NCI-H2171 treated with DMSO at 0.1 percent for 48 hours (cell line): ENCODE data around the gene SIK3.
"Not testable (repeated sequence)": the region's sequence is repeated elsewhere in the genome, so short reads cannot be mapped to it uniquely, and the experiment has no call there.

Experiments used
- DNase-seq: peaks from one replicate; lab custom pipeline; 2025; lab: John Stamatoyannopoulos, UW

Gene SIK3

GRCh38 chr11:117045956-117046355, 52.3 kb downstream of the SIK3 start:
- DNase-seq: no peak

- DNase-seq: no peak
Measured at GRCh38 chr11:117045196-117045595, 53.0 kb downstream of the SIK3 start.

GRCh38 chr11:117044287-117045035, 53.8 kb downstream of the SIK3 start:
- DNase-seq: no peak

GRCh38 chr11:117042689-117043088, 55.5 kb downstream of the SIK3 start:
- DNase-seq: no peak

- DNase-seq: no peak
Measured at GRCh38 chr11:117039900-117040299, 58.3 kb downstream of the SIK3 start.

- DNase-seq: no peak
Measured at GRCh38 chr11:117039270-117039669, 59.0 kb downstream of the SIK3 start.

GRCh38 chr11:117037975-117038350, 60.3 kb downstream of the SIK3 start:
- no peak for DNase-seq

- no peak for DNase-seq
Measured at GRCh38 chr11:117037279-117037974, 60.8 kb downstream of the SIK3 start.

- no peak for DNase-seq
Measured at GRCh38 chr11:117034901-117035300, 63.3 kb downstream of the SIK3 start.

- no peak for DNase-seq
Measured at GRCh38 chr11:117026593-117027330, 71.5 kb downstream of the SIK3 start.

GRCh38 chr11:117023707-117024106, 74.5 kb downstream of the SIK3 start:
- not testable (repeated sequence) for DNase-seq

GRCh38 chr11:117023178-117023577, 75.0 kb downstream of the SIK3 start:
- DNase-seq: no peak

- DNase-seq: no peak
Measured at GRCh38 chr11:117022526-117022925, 75.7 kb downstream of the SIK3 start.

- no peak for DNase-seq
Measured at GRCh38 chr11:117020869-117021564, 77.2 kb downstream of the SIK3 start.

- no peak for DNase-seq
Measured at GRCh38 chr11:117020287-117020686, 77.9 kb downstream of the SIK3 start.

GRCh38 chr11:117019871-117020270, 78.4 kb downstream of the SIK3 start:
- DNase-seq: no peak

- no peak for DNase-seq
Measured at GRCh38 chr11:117017456-117017855, 80.8 kb downstream of the SIK3 start.

GRCh38 chr11:117016747-117017146, 81.5 kb downstream of the SIK3 start:
- DNase-seq: no peak

- DNase-seq: no peak
Measured at GRCh38 chr11:117016246-117016645, 82.0 kb downstream of the SIK3 start.

- no peak for DNase-seq
Measured at GRCh38 chr11:117011541-117011898, 86.7 kb downstream of the SIK3 start.

GRCh38 chr11:117010808-117011540, 87.3 kb downstream of the SIK3 start:
- no peak for DNase-seq
